GM12878 (cell line): Measurements from ENCODE around the gene RPL3. TPM values are rescaled to one million over a fixed set of nuclear protein-coding genes. Genes with fewer than 3 reads are reported as not detected.

ENCODE experiments used
- ATAC-seq: fragments of 200-7000 bp; cut with Tn5 transposase; 3 replicates; pipeline ENCODE4 v1.9.1; 2020; ENCODE audit warnings: mild to moderate bottlenecking, moderate library complexity
- BruUV-seq: library from RNA; stranded (reverse); fragments of 400-500 nt; replicated peaks from 2 replicates; lab custom pipeline; 2021; lab: Mats Ljungman, UMichigan
- CTCF ChIA-PET: fragments of 300-600 bp; sonication (Branson Sonifier 250); formaldehyde crosslinking; extraction: SDS; loops from one replicate; lab custom pipeline; 2021; ENCODE audit warnings: inconsistent platforms; lab: Yijun Ruan, JAX
- POLR2A ChIA-PET: fragments of 350-600 bp; formaldehyde crosslinking; extraction: SDS; loops from one replicate; lab custom pipeline; 2021; ENCODE audit warnings: inconsistent platforms; lab: Charles Lee
- RAD21 ChIA-PET: fragments of 300-600 bp; sonication (Branson Sonifier 250); formaldehyde crosslinking; loops from one replicate; lab custom pipeline; 2023; ENCODE audit warnings: antibody characterized with exemption; ENCODE audit not compliant: unreplicated experiment; lab: Charles Lee
- SMC1A ChIA-PET: fragments of 300-600 bp; sonication (Branson Sonifier 250); formaldehyde crosslinking; loops from one replicate; lab custom pipeline; 2023; ENCODE audit not compliant: unreplicated experiment, uncharacterized antibody; lab: Charles Lee
- DNase-seq: peaks from one replicate; pipeline ENCODE4 v3.0.0-alpha.2; 2011; ENCODE audit warnings: low read depth, low spot score
- FAIRE-seq: peaks from 3 replicates; lab custom pipeline; 2011; peaks lifted over from hg19 to GRCh38; lab: Jason Lieb, UNC
- H2AFZ ChIP-seq: 2 replicates; pipeline ENCODE4 v1.6.0; 2011; ENCODE audit warnings: low read depth, low read length, control low read depth; ENCODE audit not compliant: control insufficient read depth
- H3K27ac ChIP-seq: 2 replicates; pipeline ENCODE4 v1.5.1; 2011; ENCODE audit warnings: control low read depth; ENCODE audit not compliant: control insufficient read depth, insufficient read depth
- H3K27me3 ChIP-seq, 2 experiments: replicated peaks in 1 of 2; 2 replicates each; pipeline versions ENCODE4 v1.6.0 to v1.6.1; 2011; ENCODE audit warnings: low read length in 1 of 2; ENCODE audit not compliant: control insufficient read depth in 2 of 2, insufficient read depth in 2 of 2
- H3K36me3 ChIP-seq, 2 experiments: 2 replicates each; pipeline ENCODE4 v1.5.1; 2011; ENCODE audit warnings: low read length in 1 of 2; ENCODE audit not compliant: control insufficient read depth in 2 of 2, insufficient read depth in 2 of 2
- H3K4me1 ChIP-seq: 2 replicates; pipeline ENCODE4 v1.6.1; 2011; ENCODE audit warnings: mild to moderate bottlenecking, low read length, moderate library complexity, mixed read lengths; ENCODE audit not compliant: control insufficient read depth, insufficient read depth
- H3K4me2 ChIP-seq: 2 replicates; pipeline ENCODE4 v1.6.0; 2011; ENCODE audit warnings: control low read depth; ENCODE audit not compliant: control insufficient read depth, insufficient read depth
- H3K4me3 ChIP-seq: fragments of 200-600 bp; sonication (generic); 2 replicates; pipeline ENCODE4 v1.5.1; 2016
- H3K79me2 ChIP-seq: 2 replicates; pipeline ENCODE4 v1.6.0; 2011; ENCODE audit warnings: low read length; ENCODE audit not compliant: control insufficient read depth, insufficient read depth
- H3K9ac ChIP-seq: 2 replicates; pipeline ENCODE4 v1.8.0; 2011; ENCODE audit warnings: low read length, control low read depth, mixed read lengths; ENCODE audit not compliant: control insufficient read depth, insufficient read depth
- H3K9me3 ChIP-seq: replicated peaks from 3 replicates; pipeline ENCODE4 v1.5.1; 2011; ENCODE audit warnings: mild to moderate bottlenecking, low read length; ENCODE audit not compliant: control insufficient read depth, insufficient read depth
- H4K20me1 ChIP-seq: 2 replicates; pipeline ENCODE4 v1.6.0; 2011; ENCODE audit not compliant: control insufficient read depth, insufficient read depth
- YY1 ChIP-seq: IDR thresholded peaks from 2 replicates; pipeline ENCODE4 v1.6.1; 2011; ENCODE audit warnings: low read depth, mild to moderate bottlenecking, low read length
- WGBS: methylation state at CpG from one replicate; pipeline ENCODE4 v1.1.6; 2016; ENCODE audit warnings: low lambda C conversion rate; ENCODE audit not compliant: insufficient replicate concordance, insufficient coverage; ENCODE audit errors: missing lambda C conversion rate; 5-methylcytosine and 5-hydroxymethylcytosine counted together
- in situ Hi-C: fragments of 300-500 bp; cut with MboI; formaldehyde crosslinking; loops from 9 replicates; pipeline ENCODE4 v1.14.3; 2018; ENCODE audit warnings: mixed read lengths
- intact Hi-C: fragments of 100-400 bp; cut with micrococcal nuclease; formaldehyde crosslinking; loops from one replicate; pipeline ENCODE4 v1.14.2; 2022; ENCODE audit not compliant: unreplicated experiment
- polyA plus RNA-seq, 11 experiments: library from polyadenylated mRNA; depleted of rRNA in 4 of 11; unstranded in 6 of 11; stranded (reverse) in 5 of 11; fragments of >200 nt; fragmentation: Nextera tagmentation in 4 of 11; fragmentation: Illumina TruSeq in 1 of 11; extraction: Ambion mirVana in 4 of 11; extraction: Trizol in 1 of 11; gene quantifications; 1 replicate in 1 of 11; 2 replicates in 10 of 11; pipeline versions ENCODE4 v1.2.1 to v1.2.3, GENCODE V29; 2011 to 2016; ENCODE audit warnings: inconsistent platforms in 2 of 11, missing spikeins in 2 of 11, low read depth in 1 of 11
- total RNA-seq, 4 experiments: library from RNA; depleted of rRNA in 3 of 4; stranded (reverse); fragments of >200 nt in 3 of 4; fragmentation: Illumina TruSeq in 1 of 4; extraction: Trizol in 1 of 4; gene quantifications; 2 replicates each; pipeline versions ENCODE4 v1.2.1 to v1.2.3, GENCODE V29; 2013 to 2021
- TF ChIP-seq, protein P1 (sequence below): fragments of 450-650 bp; IDR thresholded peaks from 2 replicates; pipeline ENCODE4 v1.6.1; 2018; ENCODE audit warnings: mild to moderate bottlenecking, low read depth, moderate library complexity; ENCODE audit not compliant: partially characterized antibody

The RPL3 gene
- total and polyA plus RNA-seq, 10 of the 15 experiments (the other 5 are each of a cell fraction or from before 2014, with no cell fraction given) = 1,534 to 6,791 (median 3,992) TPM

DNA sequence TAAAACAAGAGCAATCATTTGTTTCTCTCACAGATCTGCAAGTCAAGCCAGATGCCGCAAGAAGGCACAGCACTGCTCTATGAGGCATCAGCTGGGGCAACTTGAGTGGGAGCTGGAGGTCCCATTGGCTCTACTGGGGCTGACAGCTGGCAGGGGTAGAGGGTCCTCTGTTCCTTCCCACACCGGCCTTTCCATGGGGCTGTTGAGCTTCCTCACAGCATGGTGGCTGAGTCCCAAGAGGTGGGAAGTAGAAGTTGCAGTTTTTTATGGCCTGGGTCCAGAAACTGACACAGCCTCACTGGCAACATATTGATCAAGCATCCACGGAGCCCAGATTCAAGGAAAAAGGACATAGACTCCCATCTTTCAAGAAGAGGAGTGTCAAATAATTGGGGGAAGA lies 34.4 kb downstream of the RPL3 start:
- in situ Hi-C loops = no loop called here
- no peak for DNase-seq
- ChIA-PET RAD21 (interaction anchor here (1.2 kb wide), 1 partner anchor 114 kb away, joined by 3 read pairs; no protein-coding TSS in a partner anchor), CTCF (no interaction called here), POLR2A (no interaction called here)
- no peak overlapping the region for H3K4me2 ChIP-seq
- BruUV-seq = no TSS peak
- no peak overlapping the region for H3K4me3 ChIP-seq
- H3K79me2 ChIP-seq = no peaks in the 10 kb centered on the region
- 52% methylated on average over 3 of the region's 3 CpGs for WGBS
- no peaks in the 10 kb centered on the region for H3K27me3 ChIP-seq
- ATAC-seq = no peak
- no peaks in the 10 kb centered on the region for H4K20me1 ChIP-seq
- H3K9ac ChIP-seq = no peak overlapping the region
- FAIRE-seq = no peak
- H3K27ac ChIP-seq = no peak overlapping the region
- no peaks in the 10 kb centered on the region; the same call in 2 of the 3 replicates for H3K9me3 ChIP-seq
- no peak overlapping the region for H2AFZ ChIP-seq
- peaks cover 15% of the 10 kb centered on the region for H3K4me1 ChIP-seq
- 0 out of 2 replicates have a peak, but pooled peaks have one; percentile 26 for TF ChIP-seq YY1
- TF ChIP-seq, protein P1, sequence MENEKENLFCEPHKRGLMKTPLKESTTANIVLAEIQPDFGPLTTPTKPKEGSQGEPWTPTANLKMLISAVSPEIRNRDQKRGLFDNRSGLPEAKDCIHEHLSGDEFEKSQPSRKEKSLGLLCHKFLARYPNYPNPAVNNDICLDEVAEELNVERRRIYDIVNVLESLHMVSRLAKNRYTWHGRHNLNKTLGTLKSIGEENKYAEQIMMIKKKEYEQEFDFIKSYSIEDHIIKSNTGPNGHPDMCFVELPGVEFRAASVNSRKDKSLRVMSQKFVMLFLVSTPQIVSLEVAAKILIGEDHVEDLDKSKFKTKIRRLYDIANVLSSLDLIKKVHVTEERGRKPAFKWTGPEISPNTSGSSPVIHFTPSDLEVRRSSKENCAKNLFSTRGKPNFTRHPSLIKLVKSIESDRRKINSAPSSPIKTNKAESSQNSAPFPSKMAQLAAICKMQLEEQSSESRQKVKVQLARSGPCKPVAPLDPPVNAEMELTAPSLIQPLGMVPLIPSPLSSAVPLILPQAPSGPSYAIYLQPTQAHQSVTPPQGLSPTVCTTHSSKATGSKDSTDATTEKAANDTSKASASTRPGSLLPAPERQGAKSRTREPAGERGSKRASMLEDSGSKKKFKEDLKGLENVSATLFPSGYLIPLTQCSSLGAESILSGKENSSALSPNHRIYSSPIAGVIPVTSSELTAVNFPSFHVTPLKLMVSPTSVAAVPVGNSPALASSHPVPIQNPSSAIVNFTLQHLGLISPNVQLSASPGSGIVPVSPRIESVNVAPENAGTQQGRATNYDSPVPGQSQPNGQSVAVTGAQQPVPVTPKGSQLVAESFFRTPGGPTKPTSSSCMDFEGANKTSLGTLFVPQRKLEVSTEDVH = no peak
- TF ChIP-seq, all 136 proteins: peak for 1
- no peaks in the 10 kb centered on the region for H3K36me3 ChIP-seq
- SMC1A ChIA-PET = interaction anchor here (1.1 kb wide), 1 partner anchor 69 kb away, joined by 4 read pairs; no protein-coding TSS in a partner anchor
- intact Hi-C loops = no loop called here
